Neutrophil (primary cell): Measurements from ENCODE around the gene TNS4.

ENCODE experiments used
- H3K27ac ChIP-seq: fragments of 200-600 bp; sonication (generic); 2 replicates; pipeline ENCODE4 v1.5.1; 2016; ENCODE audit warnings: mild to moderate bottlenecking, moderate library complexity
- H3K27me3 ChIP-seq: fragments of 200-600 bp; sonication (generic); 2 replicates; pipeline ENCODE4 v1.6.0; 2016; ENCODE audit warnings: mild to moderate bottlenecking
- H3K36me3 ChIP-seq: fragments of 200-600 bp; sonication (generic); 2 replicates; pipeline ENCODE4 v1.5.1; 2017
- H3K4me1 ChIP-seq, 2 experiments: fragments of 200-600 bp in 1 of 2; sonication (generic) in 1 of 2; 1 replicate in 1 of 2; 2 replicates in 1 of 2; pipeline versions ENCODE4 v1.5.1 to v1.6.1; 2013 to 2016; ENCODE audit warnings: low read depth in 1 of 2, low read length in 1 of 2, mild to moderate bottlenecking in 1 of 2, moderate library complexity in 1 of 2; ENCODE audit not compliant: control insufficient read depth in 1 of 2, insufficient read depth in 1 of 2
- H3K4me3 ChIP-seq, 2 experiments: fragments of 200-600 bp in 1 of 2; sonication (generic) in 1 of 2; 1 replicate in 1 of 2; 2 replicates in 1 of 2; pipeline ENCODE4 v1.5.1; 2013 to 2016; ENCODE audit warnings: low read depth in 1 of 2, low read length in 1 of 2, mild to moderate bottlenecking in 1 of 2, moderate library complexity in 1 of 2
- H3K9me3 ChIP-seq: fragments of 200-600 bp; sonication (generic); 2 replicates; pipeline ENCODE4 v1.5.1; 2016
- CTCF ChIP-seq: fragments of 200-600 bp; sonication (generic); IDR thresholded peaks from 2 replicates; pipeline ENCODE4 v1.5.1; 2016; ENCODE audit warnings: antibody characterized with exemption

The TNS4 gene

GRCh38 chr17:40503154-40503553, 1.7 kb upstream of the TNS4 start:
- H3K4me1 ChIP-seq, result no peaks in the 10 kb centered on the region
- TF ChIP-seq CTCF, result no peak
- H3K9me3 ChIP-seq, result no peaks in the 10 kb centered on the region
- H3K27me3 ChIP-seq, result peaks cover 56% of the 10 kb centered on the region
- H3K27ac ChIP-seq, result no peak overlapping the region
- no peaks in the 10 kb centered on the region for H3K36me3 ChIP-seq
- no peak overlapping the region for H3K4me3 ChIP-seq

- TF ChIP-seq CTCF, result no peak
- Histone ChIP-seq H3K27me3 (peaks cover 60% of the 10 kb centered on the region), H3K4me1 (no peaks in the 10 kb centered on the region), H3K27ac (no peak overlapping the region), H3K4me3 (no peak overlapping the region), H3K36me3 (no peaks in the 10 kb centered on the region), H3K9me3 (no peaks in the 10 kb centered on the region)
Measured at GRCh38 chr17:40502716-40503115, 1.3 kb upstream of the TNS4 start.

GRCh38 chr17:40500709-40501108, 714 bp downstream of the TNS4 start:
- H3K27me3 ChIP-seq, result peaks cover 67% of the 10 kb centered on the region
- H3K9me3 ChIP-seq, result no peaks in the 10 kb centered on the region
- no peaks in the 10 kb centered on the region for H3K4me1 ChIP-seq
- no peak overlapping the region for H3K27ac ChIP-seq
- H3K4me3 ChIP-seq, result no peak overlapping the region
- no peaks in the 10 kb centered on the region for H3K36me3 ChIP-seq
- no peak for TF ChIP-seq CTCF

GRCh38 chr17:40500190-40500589, 1.2 kb downstream of the TNS4 start:
- no peak overlapping the region for H3K27ac ChIP-seq

GRCh38 chr17:40499551-40500189, 1.8 kb downstream of the TNS4 start:
- no peak for TF ChIP-seq CTCF
- H3K4me1 ChIP-seq, result no peaks in the 10 kb centered on the region
- no peaks in the 10 kb centered on the region for H3K9me3 ChIP-seq
- no peak overlapping the region for H3K4me3 ChIP-seq
- H3K27me3 ChIP-seq, result peaks cover 74% of the 10 kb centered on the region
- H3K27ac ChIP-seq, result no peak overlapping the region
- no peaks in the 10 kb centered on the region for H3K36me3 ChIP-seq

More at GRCh38 chr17:40500190-40500589, 1.2 kb downstream of the TNS4 start:
- H3K4me3 ChIP-seq, result no peak overlapping the region
- no peak for TF ChIP-seq CTCF
- no peaks in the 10 kb centered on the region for H3K9me3 ChIP-seq
- no peaks in the 10 kb centered on the region for H3K36me3 ChIP-seq
- H3K27me3 ChIP-seq, result peaks cover 73% of the 10 kb centered on the region
- no peaks in the 10 kb centered on the region for H3K4me1 ChIP-seq
